H1 (cell line): Measurements from ENCODE around the gene MILR1. TPM values are rescaled to one million over a fixed set of nuclear protein-coding genes. Genes with fewer than 3 reads are reported as not detected.

Experiments used
- CTCF ChIA-PET: fragments of 300-600 bp; sonication (Branson Sonifier 250); formaldehyde crosslinking; loops from one replicate; lab custom pipeline; 2021; ENCODE audit not compliant: partially characterized antibody; lab: Charles Lee
- POLR2A ChIA-PET: fragments of 300-600 bp; sonication (Branson Sonifier 250); formaldehyde crosslinking; loops from one replicate; lab custom pipeline; 2021; ENCODE audit warnings: inconsistent platforms; ENCODE audit not compliant: partially characterized antibody; lab: Charles Lee
- DNase-seq, 2 experiments: peaks; one replicate each; pipeline versions ENCODE4 v3.0.0 to v3.0.0-alpha.2; 2010 to 2022; ENCODE audit warnings: low spot score in 2 of 2, low read depth in 1 of 2, mixed read lengths in 1 of 2
- FAIRE-seq: peaks from 2 replicates; lab custom pipeline; 2011; peaks lifted over from hg19 to GRCh38; lab: Jason Lieb, UNC
- H2AFZ ChIP-seq: 2 replicates; pipeline ENCODE4 v1.8.1; 2012; ENCODE audit warnings: low read length, inconsistent platforms
- H2AK5ac ChIP-seq: 2 replicates; pipeline ENCODE4 v1.6.1; 2013; ENCODE audit warnings: low read depth, low read length
- H2BK120ac ChIP-seq: replicated peaks from 2 replicates; pipeline ENCODE3; 2013; ENCODE audit warnings: low read depth, low read length, inconsistent platforms
- H2BK12ac ChIP-seq: 2 replicates; pipeline ENCODE4 v1.6.1; 2013; ENCODE audit warnings: low read depth, low read length
- H2BK15ac ChIP-seq: 2 replicates; pipeline ENCODE4 v1.6.1; 2013; ENCODE audit warnings: low read length
- H2BK20ac ChIP-seq: 2 replicates; pipeline ENCODE4 v1.6.1; 2013; ENCODE audit warnings: low read length
- H2BK5ac ChIP-seq: 2 replicates; pipeline ENCODE4 v1.6.1; 2013; ENCODE audit warnings: low read depth, low read length
- H3K14ac ChIP-seq: 2 replicates; pipeline ENCODE4 v1.6.1; 2013; ENCODE audit warnings: inconsistent platforms; ENCODE audit not compliant: insufficient read length
- H3K18ac ChIP-seq: 2 replicates; pipeline ENCODE4 v1.6.1; 2013; ENCODE audit warnings: low read length; ENCODE audit errors: extremely low read depth
- H3K23ac ChIP-seq: 2 replicates; pipeline ENCODE4 v1.6.1; 2013; ENCODE audit warnings: inconsistent platforms; ENCODE audit not compliant: insufficient read length
- H3K23me2 ChIP-seq: 2 replicates; pipeline ENCODE4 v1.6.1; 2013; ENCODE audit warnings: low read depth, low read length
- H3K27ac ChIP-seq: 2 replicates; pipeline ENCODE4 v1.6.1; 2011; ENCODE audit warnings: low read depth, low read length, inconsistent platforms
- H3K27me3 ChIP-seq, 4 experiments: replicated peaks in 1 of 4; 1 replicate in 1 of 4; 2 replicates in 3 of 4; pipeline versions ENCODE4 v1.6.1 to v1.8.1; 2011 to 2013; ENCODE audit warnings: low read length in 3 of 4, mild to moderate bottlenecking in 3 of 4, inconsistent platforms in 2 of 4, mixed read lengths in 2 of 4, moderate library complexity in 1 of 4; ENCODE audit not compliant: control insufficient read depth in 3 of 4, insufficient read depth in 3 of 4; ENCODE audit errors: extremely low read depth in 1 of 4
- H3K36me3 ChIP-seq, 4 experiments: 2 replicates each; pipeline versions ENCODE4 v1.6.1 to v1.8.1; 2011 to 2013; ENCODE audit warnings: mild to moderate bottlenecking in 4 of 4, low read length in 3 of 4, moderate library complexity in 2 of 4, control low read depth in 1 of 4, inconsistent platforms in 1 of 4; ENCODE audit not compliant: insufficient read depth in 4 of 4, control insufficient read depth in 2 of 4
- H3K4ac ChIP-seq: replicated peaks from 2 replicates; pipeline ENCODE3; 2013; ENCODE audit warnings: low read length, low read depth, mixed read lengths, inconsistent platforms; ENCODE audit not compliant: insufficient read length
- H3K4me1 ChIP-seq, 4 experiments: replicated peaks in 1 of 4; 1 replicate in 1 of 4; 2 replicates in 3 of 4; pipeline versions ENCODE4 v1.6.1 to v1.8.1; 2011 to 2013; ENCODE audit warnings: low read length in 3 of 4, inconsistent platforms in 2 of 4, mixed read lengths in 1 of 4; ENCODE audit not compliant: insufficient read depth in 4 of 4, control insufficient read depth in 3 of 4
- H3K4me2 ChIP-seq, 2 experiments: 2 replicates each; pipeline versions ENCODE4 v1.6.1 to v1.8.1; 2011 to 2013; ENCODE audit warnings: low read depth in 2 of 2, low read length in 2 of 2, control low read depth in 1 of 2, inconsistent platforms in 1 of 2, mild to moderate bottlenecking in 1 of 2; ENCODE audit not compliant: insufficient read depth in 1 of 2
- H3K4me3 ChIP-seq, 4 experiments: fragments of 200-600, 300-600 bp in 1 of 4; sonication (generic), shearing (Covaris generic), sonication (Bioruptor Twin) in 1 of 4; 2 replicates each; pipeline versions ENCODE4 v1.5.1 to v1.8.1; 2011 to 2016; ENCODE audit warnings: low read length in 4 of 4, low read depth in 3 of 4, control low read depth in 2 of 4, inconsistent platforms in 2 of 4, mild to moderate bottlenecking in 2 of 4, mixed read lengths in 1 of 4, moderate library complexity in 1 of 4; ENCODE audit not compliant: insufficient read depth in 2 of 4; ENCODE audit errors: extremely low read depth in 1 of 4
- H3K56ac ChIP-seq: replicated peaks from 2 replicates; pipeline ENCODE3; 2013; ENCODE audit warnings: low read depth, mild to moderate bottlenecking, mixed read lengths, low read length, inconsistent platforms; ENCODE audit not compliant: insufficient read length
- H3K79me1 ChIP-seq: 2 replicates; pipeline ENCODE4 v1.6.1; 2013; ENCODE audit warnings: low read depth, low read length, control low read depth
- H3K79me2 ChIP-seq, 2 experiments: 2 replicates each; pipeline versions ENCODE4 v1.6.1 to v1.8.1; 2012 to 2013; ENCODE audit warnings: low read length in 2 of 2, mild to moderate bottlenecking in 2 of 2, inconsistent platforms in 1 of 2; ENCODE audit not compliant: insufficient read depth in 2 of 2, control insufficient read depth in 1 of 2
- H3K9ac ChIP-seq, 4 experiments: replicated peaks in 1 of 4; 1 replicate in 1 of 4; 2 replicates in 3 of 4; pipeline versions ENCODE4 v1.6.1 to v1.8.1; 2011 to 2013; ENCODE audit warnings: low read depth in 3 of 4, low read length in 3 of 4, control low read depth in 2 of 4, mild to moderate bottlenecking in 2 of 4, moderate library complexity in 2 of 4, inconsistent platforms in 1 of 4; ENCODE audit errors: extremely low read depth in 1 of 4
- H3K9me3 ChIP-seq, 2 experiments: 2 replicates each; pipeline versions ENCODE4 v1.6.1 to v1.8.1; 2012 to 2013; ENCODE audit warnings: mild to moderate bottlenecking in 2 of 2, moderate library complexity in 2 of 2, control low read depth in 1 of 2, inconsistent platforms in 1 of 2, low read depth in 1 of 2, low read length in 1 of 2, mixed read lengths in 1 of 2; ENCODE audit not compliant: insufficient read depth in 2 of 2
- H4K20me1 ChIP-seq, 2 experiments: replicated peaks in 1 of 2; 2 replicates each; pipeline versions ENCODE3 to v1.8.1; 2011 to 2013; ENCODE audit warnings: inconsistent platforms in 2 of 2, low read length in 2 of 2, mild to moderate bottlenecking in 1 of 2; ENCODE audit not compliant: insufficient read depth in 2 of 2, control insufficient read depth in 1 of 2
- H4K5ac ChIP-seq: 2 replicates; pipeline ENCODE4 v1.6.1; 2013; ENCODE audit warnings: low read length, low read depth, mixed read lengths, inconsistent platforms; ENCODE audit not compliant: insufficient read length
- H4K8ac ChIP-seq: 2 replicates; pipeline ENCODE4 v1.8.0; 2013; ENCODE audit warnings: mild to moderate bottlenecking, moderate library complexity, low read length, inconsistent platforms; ENCODE audit not compliant: insufficient read depth; ENCODE audit errors: extremely low read depth
- H4K91ac ChIP-seq: replicated peaks from 2 replicates; pipeline ENCODE3; 2013; ENCODE audit warnings: low read length, mixed read lengths, inconsistent platforms; ENCODE audit not compliant: insufficient read length
- BACH1 ChIP-seq: IDR thresholded peaks from 2 replicates; pipeline ENCODE4 v1.6.1; 2012; ENCODE audit warnings: low read length, improper control_type of control experiment
- E2F6 ChIP-seq: IDR thresholded peaks from 2 replicates; pipeline ENCODE4 v1.6.1; 2012; ENCODE audit warnings: inconsistent platforms
- JUN ChIP-seq: IDR thresholded peaks from 2 replicates; pipeline ENCODE4 v1.6.1; 2011; ENCODE audit warnings: low read depth, mild to moderate bottlenecking, improper control_type of control experiment, low read length
- SAP30 ChIP-seq: fragments of 300-600 bp; sonication (generic); IDR thresholded peaks from 2 replicates; pipeline ENCODE4 v1.7.1; 2012; ENCODE audit warnings: low read length, moderate library complexity, mild to moderate bottlenecking, inconsistent platforms; ENCODE audit not compliant: insufficient read depth, insufficient replicate concordance
- TBP ChIP-seq: IDR thresholded peaks from 2 replicates; pipeline ENCODE4 v1.6.1; 2011; ENCODE audit warnings: low read depth, low read length, improper control_type of control experiment
- WGBS, 2 experiments: shearing (Covaris generic) in 1 of 2; methylation state at CpG; one replicate each; pipeline versions ENCODE4 v1.1.6 to v1.1.7; 2013 to 2015; ENCODE audit warnings: low lambda C conversion rate in 2 of 2, mixed read lengths in 2 of 2, inconsistent platforms in 1 of 2, low coverage in 1 of 2, missing lambda C conversion rate in 1 of 2; ENCODE audit not compliant: insufficient replicate concordance in 2 of 2, insufficient coverage in 1 of 2, insufficient read length in 1 of 2; ENCODE audit errors: extremely low coverage in 1 of 2, missing lambda C conversion rate in 1 of 2; 5-methylcytosine and 5-hydroxymethylcytosine counted together
- polyA plus RNA-seq, 7 experiments: library from polyadenylated mRNA; depleted of rRNA in 3 of 7; stranded (reverse) in 5 of 7; unstranded in 2 of 7; fragments of >200 nt in 5 of 7; fragments of 200-250 nt in 2 of 7; gene quantifications; 1 replicate in 5 of 7; 2 replicates in 1 of 7; 4 replicates in 1 of 7; pipeline versions ENCODE4 v1.2.1 to v1.2.3, GENCODE V29; 2011 to 2013; ENCODE audit warnings: missing spikeins in 2 of 7, mixed read lengths in 2 of 7
- total RNA-seq: library from RNA; stranded (reverse); fragmentation: NEBNext Ultra II Directional; extraction: Animal tissue kit (Norgen Biotek cat#: 25700); gene quantifications from 2 replicates; pipeline ENCODE4 v1.2.1, GENCODE V29; 2021

MILR1 gene
- total and polyA plus RNA-seq, 2 of the 8 experiments (the other 6 are each of a cell fraction or from before 2014, with no cell fraction given), result not detected

GRCh38 chr17:64423881-64424280 is 25.0 kb upstream of the MILR1 start:
- no peak overlapping the region for H3K27ac ChIP-seq
- CTCF ChIA-PET, result interaction anchor here (8.4 to 14.1 kb wide), 2 partner anchors 67 to 112 kb away, joined by 112 to 348 read pairs; no protein-coding TSS in a partner anchor
- H3K18ac ChIP-seq, result no peak overlapping the region
- H2BK5ac ChIP-seq, result no peak overlapping the region
- H3K4me2 ChIP-seq, result no peak overlapping the region; a peak in 1 of 4 replicates
- no peak overlapping the region for H2BK12ac ChIP-seq
- H4K5ac ChIP-seq, result no peak overlapping the region
- H4K20me1 ChIP-seq, result no peaks in the 10 kb centered on the region
- FAIRE-seq (no peak), DNase-seq (no peak)
- no peak overlapping the region for H2BK20ac ChIP-seq
- H2BK120ac ChIP-seq, result no peak overlapping the region
- H3K9me3 ChIP-seq, result peaks cover 14 to 17% of the 10 kb centered on the region in 2 experiments
- H3K79me2 ChIP-seq, result no peaks in the 10 kb centered on the region
- H3K4me3 ChIP-seq, result no peak overlapping the region
- POLR2A ChIA-PET, result no interaction called here
- no peaks in the 10 kb centered on the region for H3K23me2 ChIP-seq
- no peak overlapping the region for H2AFZ ChIP-seq
- no peak overlapping the region for H3K9ac ChIP-seq
- H4K91ac ChIP-seq, result no peak overlapping the region
- no peak overlapping the region for H3K14ac ChIP-seq
- no peaks in the 10 kb centered on the region for H3K79me1 ChIP-seq
- no peak overlapping the region for H3K23ac ChIP-seq
- no peak overlapping the region for H2AK5ac ChIP-seq
- H3K56ac ChIP-seq, result no peak overlapping the region
- no peak overlapping the region for H3K4ac ChIP-seq
- H2BK15ac ChIP-seq, result no peak overlapping the region
- peaks cover 0 to 3% (median 0%) of the 10 kb centered on the region in 4 experiments; a peak in 1 of 7 replicates for H3K4me1 ChIP-seq
- H3K27me3 ChIP-seq, result no peaks in the 10 kb centered on the region
- 96% methylated on average over 3 of the region's 3 CpGs; no CpG with 5 or more reads in 1 of the 2 experiments for WGBS, 2 experiments
- peaks cover 0 to 2% (median 0%) of the 10 kb centered on the region in 4 experiments; a peak in 1 of 8 replicates for H3K36me3 ChIP-seq
- no peak overlapping the region for H4K8ac ChIP-seq
- TF ChIP-seq JUN (no peak), E2F6 (no peak), TBP (no peak), SAP30 (no peak), BACH1 (no peak)
